LNCaP clone FGC (cell line): ENCODE measurements around the gene IL4I1.

Source experiments
- DNase-seq: peaks from one replicate; pipeline ENCODE4 v3.0.0-alpha.2; 2011; ENCODE audit warnings: low read depth
- H3K4me3 ChIP-seq: 2 replicates; pipeline ENCODE4 v1.5.1; 2011; ENCODE audit warnings: mild to moderate bottlenecking, low read depth, low read length, control low read depth
- TF ChIP-seq, protein P1 (sequence below): IDR thresholded peaks from 2 replicates; pipeline ENCODE4 v1.5.1; 2012; ENCODE audit warnings: mild to moderate bottlenecking; ENCODE audit not compliant: control insufficient read depth, insufficient read depth; ENCODE audit errors: extremely low read depth

The IL4I1 gene

DNA sequence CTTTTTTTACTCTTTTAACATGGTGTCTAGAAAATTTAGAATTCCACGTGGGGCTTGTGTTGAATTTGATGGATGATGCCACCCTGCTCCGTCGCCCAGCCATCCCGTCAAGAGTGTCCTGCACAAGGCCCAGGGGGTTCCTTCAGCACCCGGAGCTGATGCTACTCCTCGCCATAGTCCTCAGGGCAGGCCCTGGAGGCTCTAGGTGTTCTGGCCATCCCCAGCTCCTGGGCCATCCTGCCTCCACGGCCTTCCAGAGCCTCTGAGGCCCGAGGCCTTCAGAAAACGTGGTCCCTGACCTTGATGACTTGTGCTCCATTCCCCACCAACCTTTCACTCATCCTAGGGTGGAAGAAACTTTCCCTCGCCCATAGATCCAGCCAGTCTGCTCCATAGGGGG is 22.9 kb downstream of the IL4I1 start:
- H3K4me3 ChIP-seq, result no peak overlapping the region
- no peak for DNase-seq
- TF ChIP-seq, protein P1, sequence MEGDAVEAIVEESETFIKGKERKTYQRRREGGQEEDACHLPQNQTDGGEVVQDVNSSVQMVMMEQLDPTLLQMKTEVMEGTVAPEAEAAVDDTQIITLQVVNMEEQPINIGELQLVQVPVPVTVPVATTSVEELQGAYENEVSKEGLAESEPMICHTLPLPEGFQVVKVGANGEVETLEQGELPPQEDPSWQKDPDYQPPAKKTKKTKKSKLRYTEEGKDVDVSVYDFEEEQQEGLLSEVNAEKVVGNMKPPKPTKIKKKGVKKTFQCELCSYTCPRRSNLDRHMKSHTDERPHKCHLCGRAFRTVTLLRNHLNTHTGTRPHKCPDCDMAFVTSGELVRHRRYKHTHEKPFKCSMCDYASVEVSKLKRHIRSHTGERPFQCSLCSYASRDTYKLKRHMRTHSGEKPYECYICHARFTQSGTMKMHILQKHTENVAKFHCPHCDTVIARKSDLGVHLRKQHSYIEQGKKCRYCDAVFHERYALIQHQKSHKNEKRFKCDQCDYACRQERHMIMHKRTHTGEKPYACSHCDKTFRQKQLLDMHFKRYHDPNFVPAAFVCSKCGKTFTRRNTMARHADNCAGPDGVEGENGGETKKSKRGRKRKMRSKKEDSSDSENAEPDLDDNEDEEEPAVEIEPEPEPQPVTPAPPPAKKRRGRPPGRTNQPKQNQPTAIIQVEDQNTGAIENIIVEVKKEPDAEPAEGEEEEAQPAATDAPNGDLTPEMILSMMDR, result no peak

DNA sequence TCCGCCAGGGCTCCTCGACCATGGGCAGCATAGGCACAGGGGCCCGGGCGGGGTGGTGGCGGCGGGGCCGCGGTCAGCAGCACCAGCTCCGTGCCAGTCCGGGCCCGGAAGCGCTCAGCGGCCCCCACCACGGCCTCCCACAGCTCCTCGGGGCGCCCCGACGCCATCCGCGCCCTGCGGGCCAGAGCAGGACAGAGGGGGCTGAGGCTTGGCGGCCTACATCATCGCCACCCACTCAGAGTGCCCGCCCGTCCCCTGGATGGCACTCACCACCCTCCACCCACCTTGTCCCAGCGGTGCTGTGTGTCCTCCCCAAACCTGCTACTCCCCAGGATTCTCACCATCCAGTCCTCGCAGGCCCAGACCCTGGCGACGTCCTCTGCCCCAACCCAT is 23.6 kb downstream of the IL4I1 start:
- no peak overlapping the region for H3K4me3 ChIP-seq
- TF ChIP-seq, protein P1, result no peak
- no peak for DNase-seq

DNA sequence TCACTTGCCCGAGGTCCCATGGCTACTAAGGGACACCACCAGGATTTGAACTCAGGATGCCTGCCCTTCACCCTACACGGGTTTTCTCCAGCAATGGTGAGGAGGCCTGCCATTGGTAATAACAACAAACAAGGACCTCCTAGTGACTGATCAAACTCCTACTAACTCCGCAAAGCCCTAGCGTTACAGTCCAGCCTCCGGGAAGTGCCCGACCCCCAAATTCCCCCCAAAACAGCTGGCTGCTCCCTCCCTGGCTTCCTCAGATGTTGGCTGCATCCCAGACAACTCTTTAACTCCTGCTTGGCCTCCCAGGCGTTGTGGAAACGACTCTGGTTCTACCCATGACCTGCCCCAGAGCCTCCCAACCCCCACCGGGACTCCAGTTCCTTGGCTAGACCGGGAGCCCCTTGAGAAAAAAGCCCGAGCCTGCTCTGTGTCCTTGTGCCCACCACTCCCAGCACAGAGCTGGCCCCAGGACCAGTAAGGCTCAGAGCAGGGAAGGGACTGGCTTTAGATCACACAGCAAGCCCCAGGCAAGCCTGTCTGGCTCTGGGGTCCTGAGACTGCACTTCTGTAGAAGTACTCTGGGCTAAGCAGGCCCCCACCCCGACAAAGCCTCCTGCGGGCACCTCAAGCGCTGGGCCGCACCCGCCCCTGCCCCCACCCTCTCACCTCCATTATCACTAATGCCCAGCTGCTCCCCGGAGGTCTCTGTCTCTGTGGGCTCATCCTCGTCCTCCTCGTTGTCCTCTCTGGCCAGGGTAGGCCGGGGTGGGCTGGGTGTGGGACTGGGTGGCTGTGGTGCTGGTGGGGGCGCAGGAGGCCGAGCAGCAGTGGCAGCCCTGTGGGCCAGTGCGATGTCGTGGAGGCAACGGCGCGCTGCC is 24.2 kb downstream of the IL4I1 start:
- TF ChIP-seq, protein P1, result no peak
- H3K4me3 ChIP-seq, result no peak overlapping the region
- DNase-seq, result no peak

DNA sequence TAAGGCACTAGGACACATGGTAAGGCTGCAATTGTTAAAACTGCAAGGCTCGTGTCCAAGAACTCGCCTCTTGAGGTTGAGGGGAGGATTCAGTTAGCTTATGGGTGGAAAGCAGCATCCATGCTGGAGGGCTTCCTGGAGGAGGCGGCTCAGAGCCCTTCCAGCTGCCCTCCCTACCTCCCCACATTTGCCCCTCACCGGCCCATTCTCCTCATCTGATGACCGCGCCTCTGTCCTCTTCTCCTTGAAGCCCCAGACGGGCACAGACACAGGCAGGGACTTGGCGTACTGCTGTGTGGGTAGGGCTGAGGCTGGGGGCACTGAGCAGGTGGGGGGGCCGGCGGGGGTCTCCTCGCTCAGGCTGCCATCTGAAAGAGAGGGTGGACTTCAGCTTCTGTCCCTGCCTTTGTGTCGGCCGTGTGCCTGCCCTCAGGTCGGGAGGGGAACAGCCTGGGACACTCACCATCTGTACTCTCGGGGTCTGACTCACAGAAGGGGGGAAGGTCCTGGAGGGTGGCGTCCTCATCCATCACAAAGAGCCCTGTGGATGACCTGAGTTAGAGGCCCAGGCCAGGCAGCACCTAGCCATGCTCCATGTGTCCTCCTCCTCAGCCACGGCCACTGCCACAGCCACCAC is 25.2 kb downstream of the IL4I1 start:
- DNase-seq, result no peak
- H3K4me3 ChIP-seq, result no peak overlapping the region
- TF ChIP-seq, protein P1, result no peak

DNA sequence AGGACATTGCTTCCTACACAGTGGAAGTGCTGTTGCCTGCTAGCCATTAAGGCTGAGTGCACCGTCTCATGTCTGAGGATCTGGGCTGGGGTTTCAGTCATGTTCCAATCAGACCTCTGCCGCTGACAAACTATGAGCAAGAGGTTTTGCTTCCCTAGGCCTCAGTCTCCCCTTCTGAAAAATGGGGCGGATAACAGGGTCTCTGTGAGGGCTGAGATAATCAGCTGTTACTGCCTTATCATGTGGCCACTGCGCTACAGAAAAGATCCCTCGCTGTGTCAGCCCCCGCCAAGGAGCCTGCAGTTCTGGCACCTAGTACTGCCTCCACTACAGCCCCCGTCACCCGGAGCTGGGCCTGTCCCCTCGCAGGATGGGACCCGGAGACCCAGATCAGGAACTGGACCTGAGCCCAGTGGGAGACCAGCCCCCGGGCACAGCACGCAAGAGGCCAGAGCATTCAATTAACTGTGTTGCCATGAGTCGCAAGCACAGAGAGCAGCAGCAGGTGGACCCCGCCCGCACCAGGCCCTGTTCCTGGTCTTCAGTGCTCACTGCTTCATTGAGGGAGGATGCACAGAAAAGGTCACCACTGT is 26.3 kb downstream of the IL4I1 start:
- no peak for DNase-seq
- peak overlapping the region; percentile 57 for H3K4me3 ChIP-seq
- TF ChIP-seq, protein P1, result no peak

DNA sequence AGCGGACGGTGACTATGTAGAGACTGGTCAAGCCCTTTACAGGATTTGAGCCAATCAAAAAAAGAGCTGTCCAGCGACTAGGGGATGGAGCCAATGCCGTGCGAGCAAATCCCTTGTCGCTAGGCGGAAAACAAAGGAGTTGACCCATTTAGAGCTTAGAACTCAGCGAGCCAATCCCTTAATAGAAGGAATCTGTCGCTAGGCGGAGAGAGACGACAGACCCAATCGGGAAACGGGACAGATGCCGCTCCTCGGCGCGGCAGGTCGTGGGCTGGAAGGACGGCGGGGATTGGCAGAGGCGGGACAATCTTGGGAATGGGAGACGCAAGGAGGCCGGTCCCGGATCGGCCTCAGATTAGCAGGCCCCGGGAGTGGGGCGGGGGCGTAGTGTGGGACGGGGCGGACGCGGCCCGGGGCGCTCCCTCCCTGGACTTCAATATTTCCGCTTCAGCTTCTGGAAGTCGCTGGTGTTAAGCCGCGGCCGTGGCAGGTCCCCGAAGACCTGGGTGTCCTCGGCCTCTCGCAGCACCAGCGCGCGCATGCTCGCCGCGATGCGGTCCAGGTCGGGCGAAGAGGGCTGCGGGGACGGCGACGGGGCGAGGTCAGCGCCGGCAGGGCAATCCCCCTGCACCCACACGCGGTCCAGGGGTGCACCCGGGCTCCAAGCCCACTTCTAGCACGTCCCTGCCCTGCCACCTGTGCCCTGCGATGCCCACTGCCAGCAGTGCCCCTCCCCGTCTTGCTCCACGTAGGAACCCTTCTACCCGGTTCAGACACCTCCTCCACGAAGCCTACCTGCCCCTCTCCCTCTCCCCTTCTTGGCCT is 27.0 kb downstream of the IL4I1 start:
- peak overlapping the region; percentile 57 for H3K4me3 ChIP-seq
- TF ChIP-seq, protein P1, result no peak
- peak; percentile 100 for DNase-seq
